Omental fat pad (tissue), 4 donors: ENCODE measurements around the gene C5AR2. TPM values are rescaled to one million over a fixed set of nuclear protein-coding genes. Genes with fewer than 3 reads are reported as not detected.
"Not testable (repeated sequence)": the region's sequence is repeated elsewhere in the genome, so short reads cannot be mapped to it uniquely, and the experiment has no call there.

Source experiments
- ATAC-seq: fragments of 150-250 bp; one replicate; pipeline ENCODE4 v1.9.1; 2016; ENCODE audit warnings: mild to moderate bottlenecking, moderate library complexity; ENCODE audit not compliant: low FRiP score
- DNase-seq: peaks from one replicate; pipeline ENCODE4 v3.0.0-alpha.2; 2019; ENCODE audit warnings: low spot score
- CTCF ChIP-seq, 3 donors: fragments of 450-650 bp; IDR thresholded peaks; one replicate each; pipeline ENCODE4 v1.5.1; 2016 to 2017; ENCODE audit warnings: antibody characterized with exemption in 3 of 3, mild to moderate bottlenecking in 3 of 3, moderate library complexity in 2 of 3
- total RNA-seq, 4 donors: library from RNA; depleted of rRNA; stranded (reverse); fragments of >200 nt; gene quantifications; one replicate each; pipeline ENCODE4 v1.1.0, GENCODE V29; 2016

The C5AR2 gene
- total RNA-seq, 4 donors from 2014 or later: 5.4 to 16.9 (median 12.9) TPM

GRCh38 chr19:47323409-47323808, 8.6 kb upstream of the C5AR2 start:
- ATAC-seq (no peak), DNase-seq (no peak)
- no peak for TF ChIP-seq CTCF (IDR thresholded peaks at IDR 0.05)

GRCh38 chr19:47323872-47324271, 8.1 kb upstream of the C5AR2 start:
- TF ChIP-seq CTCF (IDR thresholded peaks at IDR 0.05): no peak
- DNase-seq (no peak), ATAC-seq (no peak)

- TF ChIP-seq CTCF (IDR thresholded peaks at IDR 0.05): no peak
- DNase-seq (no peak), ATAC-seq (no peak)
Measured at GRCh38 chr19:47324502-47324901, 7.5 kb upstream of the C5AR2 start.

- no peak for TF ChIP-seq CTCF (IDR thresholded peaks at IDR 0.05)
- no peak for DNase-seq
- no peak for ATAC-seq
Measured at GRCh38 chr19:47330466-47330869, 1.5 kb upstream of the C5AR2 start.

- ATAC-seq (no peak), DNase-seq (no peak)
- no peak for TF ChIP-seq CTCF (IDR thresholded peaks at IDR 0.05)
Measured at GRCh38 chr19:47331490-47331889, 485 bp upstream of the C5AR2 start.

GRCh38 chr19:47336765-47337718, 5.1 kb downstream of the C5AR2 start:
- not testable (repeated sequence) for ATAC-seq, DNase-seq

GRCh38 chr19:47339196-47339880, 7.4 kb downstream of the C5AR2 start:
- ATAC-seq: no peak
- no peak for TF ChIP-seq CTCF (IDR thresholded peaks at IDR 0.05)
- no peak for DNase-seq
